Coronary artery (tissue), 2 donors: ENCODE data around the gene SLC26A11.

Experiments used
- DNase-seq: peaks from one replicate; pipeline ENCODE4 v3.0.0-alpha.2; 2017; ENCODE audit warnings: low spot score
- H3K27ac ChIP-seq, 2 donors: fragments of 200-600 bp; sonication (generic); one replicate each; pipeline ENCODE4 v1.5.1; 2016 to 2019
- H3K4me3 ChIP-seq: fragments of 200-600 bp; sonication (generic); 2 replicates; pipeline ENCODE4 v1.5.1; 2016; ENCODE audit warnings: mild to moderate bottlenecking, moderate library complexity
- TF ChIP-seq, protein P1 (sequence below): fragments of 200-600 bp; sonication (generic); IDR thresholded peaks from one replicate; pipeline ENCODE4 v1.5.1; 2019; ENCODE audit warnings: antibody characterized with exemption

SLC26A11 gene

DNA sequence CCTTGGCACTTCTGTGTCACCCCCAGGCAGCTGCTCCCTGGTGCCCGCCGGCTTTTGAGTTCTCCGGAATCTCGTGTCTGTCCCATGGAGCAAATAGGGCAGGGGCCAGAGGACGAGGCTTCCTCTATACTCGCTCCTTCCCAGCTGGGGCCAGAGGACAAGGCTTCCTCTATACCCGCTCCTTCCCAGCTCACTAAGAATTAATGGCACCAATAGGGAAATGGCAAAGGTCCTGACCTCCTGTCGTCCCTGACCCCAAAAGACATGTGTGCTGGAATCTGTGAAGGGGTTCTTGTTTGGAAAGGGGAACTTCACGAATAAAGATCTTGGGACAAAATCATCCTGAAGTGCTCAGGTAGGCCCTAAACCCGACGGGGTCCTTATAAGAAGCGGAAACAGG is 7.7 kb upstream of the SLC26A11 start:
- no peak overlapping the region for H3K27ac ChIP-seq
- TF ChIP-seq, protein P1, sequence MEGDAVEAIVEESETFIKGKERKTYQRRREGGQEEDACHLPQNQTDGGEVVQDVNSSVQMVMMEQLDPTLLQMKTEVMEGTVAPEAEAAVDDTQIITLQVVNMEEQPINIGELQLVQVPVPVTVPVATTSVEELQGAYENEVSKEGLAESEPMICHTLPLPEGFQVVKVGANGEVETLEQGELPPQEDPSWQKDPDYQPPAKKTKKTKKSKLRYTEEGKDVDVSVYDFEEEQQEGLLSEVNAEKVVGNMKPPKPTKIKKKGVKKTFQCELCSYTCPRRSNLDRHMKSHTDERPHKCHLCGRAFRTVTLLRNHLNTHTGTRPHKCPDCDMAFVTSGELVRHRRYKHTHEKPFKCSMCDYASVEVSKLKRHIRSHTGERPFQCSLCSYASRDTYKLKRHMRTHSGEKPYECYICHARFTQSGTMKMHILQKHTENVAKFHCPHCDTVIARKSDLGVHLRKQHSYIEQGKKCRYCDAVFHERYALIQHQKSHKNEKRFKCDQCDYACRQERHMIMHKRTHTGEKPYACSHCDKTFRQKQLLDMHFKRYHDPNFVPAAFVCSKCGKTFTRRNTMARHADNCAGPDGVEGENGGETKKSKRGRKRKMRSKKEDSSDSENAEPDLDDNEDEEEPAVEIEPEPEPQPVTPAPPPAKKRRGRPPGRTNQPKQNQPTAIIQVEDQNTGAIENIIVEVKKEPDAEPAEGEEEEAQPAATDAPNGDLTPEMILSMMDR, result no peak
- H3K4me3 ChIP-seq, result no peak overlapping the region
- DNase-seq, result no peak

DNA sequence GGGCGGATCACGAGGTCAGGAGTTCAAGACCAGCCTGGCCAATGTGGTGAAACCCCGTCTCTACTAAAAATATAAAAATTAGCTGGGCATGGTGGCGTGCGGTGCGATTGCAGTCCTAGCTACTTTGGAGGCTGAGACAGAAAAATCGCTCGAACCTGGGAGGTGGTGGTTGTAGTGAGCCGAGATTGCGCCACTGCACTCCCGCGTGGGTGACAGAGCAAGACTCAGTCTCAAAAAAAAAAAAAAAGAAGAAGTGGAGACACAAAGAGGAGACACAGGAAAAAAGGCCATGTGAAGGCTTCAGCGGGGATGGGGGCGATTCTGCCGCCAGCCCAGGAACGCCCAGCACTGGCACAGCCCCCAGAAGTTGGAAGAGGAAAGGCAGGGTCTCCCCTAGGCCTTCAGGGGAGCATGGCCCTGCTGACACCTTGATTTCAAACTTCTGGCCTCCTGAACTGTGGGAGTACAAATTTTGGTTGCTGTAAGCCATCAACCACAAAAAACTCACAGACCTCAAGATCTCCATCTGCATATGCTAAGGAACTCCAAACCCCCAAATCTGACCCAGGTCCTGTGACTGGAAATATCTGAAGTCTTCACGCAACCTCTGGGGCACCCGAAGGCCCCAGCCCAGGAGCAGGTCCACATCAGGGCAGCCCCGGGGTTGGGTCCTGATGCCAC is 7.1 kb upstream of the SLC26A11 start:
- DNase-seq, result no peak
- Histone ChIP-seq H3K27ac (no peak overlapping the region), H3K4me3 (no peak overlapping the region)
- TF ChIP-seq, protein P1, result no peak

DNA sequence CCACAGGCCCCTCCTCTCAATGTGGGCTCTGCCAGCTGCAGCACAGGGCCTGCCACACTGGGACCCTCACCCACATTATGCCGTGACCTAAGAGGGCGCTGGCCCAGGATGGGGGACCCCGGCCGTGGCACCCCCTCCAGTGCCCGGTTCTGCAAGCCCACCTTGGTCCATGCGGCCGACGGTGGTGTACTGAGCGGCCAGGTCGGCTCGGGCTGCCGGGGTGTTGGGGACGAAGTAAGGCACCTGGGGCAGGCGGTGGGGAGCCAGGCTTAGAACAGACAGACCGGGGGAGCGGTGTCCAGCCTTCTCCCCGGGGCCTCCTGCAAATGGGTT is 6.6 kb upstream of the SLC26A11 start:
- Histone ChIP-seq H3K27ac (no peak overlapping the region), H3K4me3 (no peak overlapping the region)
- TF ChIP-seq, protein P1, result no peak
- no peak for DNase-seq

DNA sequence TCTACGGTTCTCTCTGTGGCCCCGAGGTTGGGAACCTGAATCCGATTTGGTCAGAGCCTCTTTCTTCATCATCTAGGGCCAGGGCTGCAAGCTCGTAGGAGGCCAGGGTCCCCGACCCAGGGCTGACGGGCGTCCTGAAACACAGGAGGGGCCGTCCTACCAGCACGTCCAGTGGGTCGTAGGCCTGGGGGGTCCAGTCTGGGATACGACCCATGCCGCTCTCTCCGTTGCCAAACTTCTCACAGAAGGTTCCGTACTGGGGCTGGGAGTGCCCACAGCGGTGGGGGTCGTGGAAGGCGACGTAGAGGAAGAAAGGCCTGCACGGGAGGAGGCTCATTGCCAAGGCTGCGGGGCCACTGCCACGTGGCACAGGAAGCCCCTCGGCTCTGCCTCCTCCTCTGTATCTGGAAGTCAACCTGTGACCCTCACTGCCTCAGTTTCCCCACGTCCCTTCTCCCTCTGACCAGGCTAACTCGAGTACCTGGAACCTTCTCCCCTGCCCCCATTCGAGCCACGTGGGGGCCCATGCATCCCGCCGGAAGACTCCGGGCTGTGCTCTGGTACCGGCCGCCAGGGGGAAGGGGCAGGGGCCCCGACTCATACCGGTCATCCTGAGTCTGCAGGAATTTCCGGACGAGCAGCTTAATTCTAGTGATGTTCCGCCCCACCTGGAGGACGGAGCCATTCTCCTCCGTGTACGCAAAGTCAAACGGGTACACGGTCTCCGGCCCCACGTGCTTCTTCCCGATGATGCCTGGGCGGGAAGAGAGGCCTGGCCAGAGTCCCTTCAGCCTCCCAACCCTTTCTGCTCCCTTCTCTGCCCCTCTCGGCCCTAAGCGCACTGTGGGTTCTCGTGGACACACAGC is 6.0 kb upstream of the SLC26A11 start:
- no peak for DNase-seq
- no peak overlapping the region for H3K27ac ChIP-seq
- H3K4me3 ChIP-seq, result no peak overlapping the region
- TF ChIP-seq, protein P1, result no peak

DNA sequence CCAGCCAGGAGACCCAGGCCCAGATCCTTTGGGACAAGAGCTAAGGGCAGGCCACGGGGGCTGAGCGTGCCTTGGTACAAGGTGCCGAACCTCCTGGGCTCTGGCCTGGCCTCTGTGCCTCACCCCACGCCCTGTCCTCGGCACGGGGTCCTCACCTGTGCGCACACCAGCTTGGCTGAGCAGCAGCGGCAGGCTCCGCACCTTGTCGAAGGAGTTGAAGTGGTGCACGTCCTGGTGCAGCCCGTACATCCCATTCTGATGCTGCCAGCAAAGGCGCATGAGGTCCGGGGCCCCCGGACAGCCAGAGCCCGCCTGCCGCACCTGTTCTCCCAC is 5.4 kb upstream of the SLC26A11 start:
- TF ChIP-seq, protein P1, result no peak
- Histone ChIP-seq H3K27ac (no peak overlapping the region), H3K4me3 (no peak overlapping the region)
- DNase-seq, result no peak

DNA sequence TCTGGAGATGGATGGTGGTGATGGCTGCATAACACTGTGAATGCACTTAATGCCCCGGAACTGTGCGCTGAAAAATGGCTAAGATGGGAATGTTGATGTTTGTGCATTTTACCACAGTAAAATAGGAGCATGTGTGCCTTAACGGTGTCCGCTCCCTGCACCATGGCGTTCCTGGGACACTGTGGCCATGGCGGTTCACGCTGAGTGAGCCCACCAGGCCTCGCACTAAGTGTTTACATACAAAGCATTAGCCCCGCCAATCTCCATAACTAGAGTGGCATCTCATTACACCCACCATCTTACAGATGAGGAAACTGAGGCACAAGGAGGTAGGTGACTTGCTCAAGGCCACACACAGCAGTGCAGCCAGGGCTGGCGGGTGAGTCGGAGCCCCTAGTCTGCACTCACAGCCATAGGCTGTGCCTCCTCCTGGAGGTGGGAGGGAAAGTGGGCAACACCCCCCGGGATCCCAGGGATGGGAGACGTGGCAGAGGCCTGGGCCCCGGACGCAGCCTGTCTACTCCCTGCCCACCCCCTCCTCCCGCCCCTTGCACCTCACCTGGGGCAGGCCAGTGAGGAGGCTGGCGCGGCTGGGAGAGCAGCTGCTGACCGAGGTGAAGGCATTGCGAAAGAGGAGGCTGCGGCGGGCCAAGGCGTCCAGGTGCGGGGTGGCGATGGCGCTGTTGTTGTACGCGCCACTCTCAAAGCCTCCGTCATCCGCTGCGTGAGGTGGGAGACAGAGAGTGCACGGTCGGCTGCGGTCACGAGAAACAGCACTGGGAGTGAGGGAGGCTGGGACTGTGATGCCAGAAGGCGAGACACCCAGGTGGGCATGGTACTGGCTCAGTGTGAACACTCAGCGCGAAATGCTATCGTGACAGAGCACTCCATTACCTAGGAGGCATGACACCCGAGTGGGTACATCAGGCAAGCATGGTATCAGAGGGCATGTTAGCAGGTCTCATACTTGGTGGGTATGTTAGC is 3.5 kb upstream of the SLC26A11 start:
- no peak overlapping the region for H3K4me3 ChIP-seq
- TF ChIP-seq, protein P1, result no peak
- DNase-seq, result no peak
- no peak overlapping the region for H3K27ac ChIP-seq
